Astrocyte (in vitro differentiated cells and primary cell): Measurements from ENCODE around the gene CENPC. TPM values are rescaled to one million over a fixed set of nuclear protein-coding genes. Genes with fewer than 3 reads are reported as not detected.
A peak's percentile ranks its signal among the peaks of the same experiment; 100 is the strongest.
"Not testable (repeated sequence)": the region's sequence is repeated elsewhere in the genome, so short reads cannot be mapped to it uniquely, and the experiment has no call there.

Source experiments
- DNase-seq: peaks from one replicate; pipeline ENCODE4 v3.0.0-alpha.2; 2010; ENCODE audit warnings: low read depth
- FAIRE-seq: peaks from 2 replicates; lab custom pipeline; 2011; peaks lifted over from hg19 to GRCh38; lab: Jason Lieb, UNC
- H2AFZ ChIP-seq: 2 replicates; pipeline ENCODE4 v1.6.0; 2012; ENCODE audit warnings: low read depth, low read length, inconsistent platforms
- H3K27ac ChIP-seq: 2 replicates; pipeline ENCODE4 v1.5.1; 2011; ENCODE audit warnings: low read depth, low read length, inconsistent platforms
- H3K27me3 ChIP-seq: 2 replicates; pipeline ENCODE4 v1.6.0; 2011; ENCODE audit warnings: low read length, inconsistent platforms; ENCODE audit not compliant: insufficient read depth
- H3K36me3 ChIP-seq: 2 replicates; pipeline ENCODE4 v1.5.1; 2011; ENCODE audit warnings: low read length, inconsistent platforms; ENCODE audit not compliant: insufficient read depth
- H3K4me1 ChIP-seq: 2 replicates; pipeline ENCODE4 v1.5.1; 2011; ENCODE audit warnings: low read length, inconsistent platforms; ENCODE audit not compliant: insufficient read depth
- H3K4me2 ChIP-seq: 2 replicates; pipeline ENCODE4 v1.6.0; 2012; ENCODE audit warnings: low read length, inconsistent platforms
- H3K4me3 ChIP-seq: 2 replicates; pipeline ENCODE4 v1.5.1; 2011; ENCODE audit warnings: low read depth, mild to moderate bottlenecking, low read length, inconsistent platforms; ENCODE audit not compliant: insufficient read depth
- H3K79me2 ChIP-seq: 2 replicates; pipeline ENCODE4 v1.6.0; 2012; ENCODE audit warnings: mild to moderate bottlenecking, low read length, inconsistent platforms; ENCODE audit not compliant: insufficient read depth
- H3K9ac ChIP-seq: 2 replicates; pipeline ENCODE4 v1.6.0; 2012; ENCODE audit warnings: mild to moderate bottlenecking, low read length, inconsistent platforms
- H3K9me3 ChIP-seq: 2 replicates; pipeline ENCODE4 v1.5.1; 2012; ENCODE audit warnings: low read depth, mild to moderate bottlenecking, low read length, inconsistent platforms; ENCODE audit not compliant: insufficient read depth
- H4K20me1 ChIP-seq: 2 replicates; pipeline ENCODE4 v1.6.0; 2012; ENCODE audit warnings: low read length, inconsistent platforms; ENCODE audit not compliant: insufficient read depth
- H3K27ac Mint-ChIP-seq: one replicate; pipeline ENCODE4 v1.8.0; 2021; ENCODE audit warnings: mild to moderate bottlenecking, mixed read lengths; ENCODE audit not compliant: unreplicated experiment
- H3K27me3 Mint-ChIP-seq: one replicate; pipeline ENCODE4 v1.8.0; 2021; ENCODE audit warnings: low read depth, mixed read lengths; ENCODE audit not compliant: unreplicated experiment
- H3K36me3 Mint-ChIP-seq: one replicate; pipeline ENCODE4 v1.8.0; 2021; ENCODE audit warnings: low read depth, mixed read lengths; ENCODE audit not compliant: unreplicated experiment
- H3K4me1 Mint-ChIP-seq: one replicate; pipeline ENCODE4 v1.8.0; 2021; ENCODE audit warnings: low read depth, mixed read lengths; ENCODE audit not compliant: unreplicated experiment
- H3K4me3 Mint-ChIP-seq: one replicate; pipeline ENCODE4 v1.8.0; 2021; ENCODE audit warnings: mild to moderate bottlenecking, moderate library complexity, mixed read lengths; ENCODE audit not compliant: unreplicated experiment
- H3K9me3 Mint-ChIP-seq: one replicate; pipeline ENCODE4 v1.8.0; 2021; ENCODE audit warnings: mild to moderate bottlenecking, mixed read lengths; ENCODE audit not compliant: unreplicated experiment
- CTCF ChIP-seq: IDR thresholded peaks from 2 replicates; pipeline ENCODE4 v1.5.1; 2011; ENCODE audit warnings: low read depth, mild to moderate bottlenecking, inconsistent platforms, low read length, moderate library complexity; ENCODE audit not compliant: insufficient read depth
- EZH2 ChIP-seq: IDR thresholded peaks from 2 replicates; pipeline ENCODE4 v1.6.1; 2012; ENCODE audit warnings: mild to moderate bottlenecking, low read length, inconsistent platforms; ENCODE audit not compliant: insufficient read depth
- total RNA-seq: library from RNA; stranded (reverse); gene quantifications from 2 replicates; pipeline ENCODE4 v1.2.1, GENCODE V29; 2021

CENPC gene
- total RNA-seq, 1 donor from 2014 or later: 13.4 TPM

DNA sequence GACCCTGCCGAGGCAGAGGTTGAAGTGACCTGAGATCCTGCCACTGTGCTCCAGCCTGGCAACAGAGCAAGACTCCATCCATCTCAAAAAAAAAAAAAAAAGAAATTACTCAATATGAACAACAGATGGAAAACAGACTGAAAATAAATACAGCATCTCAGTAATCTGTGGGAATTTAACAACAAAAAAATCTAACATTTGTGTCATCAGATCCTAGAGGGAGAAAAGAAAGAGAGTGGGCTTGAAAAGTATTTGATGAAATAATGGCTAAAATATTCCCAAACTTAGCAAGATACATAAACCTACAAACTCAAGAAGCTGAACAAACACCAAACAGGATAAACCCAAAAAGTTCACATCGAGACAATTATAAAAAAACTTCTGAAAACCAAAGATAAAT lies 84.7 kb downstream of the CENPC start:
- Mint-ChIP-seq H3K27ac (no peak overlapping the region), H3K4me3 (no peak overlapping the region)
- FAIRE-seq: no peak

DNA sequence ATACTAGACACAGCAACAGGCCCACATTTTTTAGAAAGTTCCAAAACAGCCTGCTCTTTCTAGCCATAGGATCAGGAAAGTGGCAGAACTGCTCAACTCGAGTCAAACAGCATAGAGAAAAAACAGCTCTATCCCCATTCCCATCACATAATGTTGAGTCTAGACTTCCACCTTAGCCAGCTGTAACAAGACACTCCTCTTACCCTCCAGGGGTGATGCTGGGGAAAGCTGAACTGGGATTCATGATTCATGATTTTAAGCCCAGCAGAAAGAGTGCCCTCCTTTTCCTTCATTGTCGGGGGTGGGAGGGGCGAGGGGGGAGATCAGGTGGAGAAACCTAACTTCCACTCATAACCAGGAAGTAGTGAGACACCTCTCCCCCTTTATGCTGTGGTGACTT lies 86.1 kb downstream of the CENPC start:
- Histone ChIP-seq H3K4me3 (no peak overlapping the region), H2AFZ (no peak overlapping the region), H3K79me2 (no peaks in the 10 kb centered on the region), H3K4me1 (no peaks in the 10 kb centered on the region), H3K27ac (no peak overlapping the region), H3K27me3 (no peaks in the 10 kb centered on the region), H4K20me1 (no peaks in the 10 kb centered on the region), H3K36me3 (no peaks in the 10 kb centered on the region), H3K4me2 (no peak overlapping the region), H3K9ac (no peak overlapping the region), H3K9me3 (no peaks in the 10 kb centered on the region)
- H3K9me3 Mint-ChIP-seq: no peaks in the 10 kb centered on the region
- no peak for FAIRE-seq
- H3K4me3 Mint-ChIP-seq: no peak overlapping the region
- H3K36me3 Mint-ChIP-seq: no peaks in the 10 kb centered on the region
- no peak for TF ChIP-seq CTCF
- TF ChIP-seq EZH2: no peak
- H3K27ac Mint-ChIP-seq: no peak overlapping the region
- peaks cover 5% of the 10 kb centered on the region for H3K4me1 Mint-ChIP-seq
- DNase-seq: no peak
- H3K27me3 Mint-ChIP-seq: no peaks in the 10 kb centered on the region

More for the DNA sequence above, 84.7 kb downstream of the CENPC start:
- no peaks in the 10 kb centered on the region for H4K20me1 ChIP-seq
- no peak overlapping the region for H3K27ac ChIP-seq
- H3K9me3 Mint-ChIP-seq: no peaks in the 10 kb centered on the region
- no peak overlapping the region for H3K9ac ChIP-seq
- peaks cover 2% of the 10 kb centered on the region for H3K36me3 Mint-ChIP-seq
- H3K4me1 Mint-ChIP-seq: peaks cover 13% of the 10 kb centered on the region
- no peaks in the 10 kb centered on the region for H3K4me1 ChIP-seq
- no peaks in the 10 kb centered on the region for H3K27me3 ChIP-seq
- no peak overlapping the region for H2AFZ ChIP-seq
- H3K9me3 ChIP-seq: no peaks in the 10 kb centered on the region
- no peak overlapping the region for H3K4me2 ChIP-seq
- no peak for DNase-seq
- H3K79me2 ChIP-seq: no peaks in the 10 kb centered on the region
- no peak overlapping the region for H3K4me3 ChIP-seq
- H3K36me3 ChIP-seq: no peaks in the 10 kb centered on the region
- no peak for TF ChIP-seq EZH2
- TF ChIP-seq CTCF: no peak
- no peaks in the 10 kb centered on the region for H3K27me3 Mint-ChIP-seq

DNA sequence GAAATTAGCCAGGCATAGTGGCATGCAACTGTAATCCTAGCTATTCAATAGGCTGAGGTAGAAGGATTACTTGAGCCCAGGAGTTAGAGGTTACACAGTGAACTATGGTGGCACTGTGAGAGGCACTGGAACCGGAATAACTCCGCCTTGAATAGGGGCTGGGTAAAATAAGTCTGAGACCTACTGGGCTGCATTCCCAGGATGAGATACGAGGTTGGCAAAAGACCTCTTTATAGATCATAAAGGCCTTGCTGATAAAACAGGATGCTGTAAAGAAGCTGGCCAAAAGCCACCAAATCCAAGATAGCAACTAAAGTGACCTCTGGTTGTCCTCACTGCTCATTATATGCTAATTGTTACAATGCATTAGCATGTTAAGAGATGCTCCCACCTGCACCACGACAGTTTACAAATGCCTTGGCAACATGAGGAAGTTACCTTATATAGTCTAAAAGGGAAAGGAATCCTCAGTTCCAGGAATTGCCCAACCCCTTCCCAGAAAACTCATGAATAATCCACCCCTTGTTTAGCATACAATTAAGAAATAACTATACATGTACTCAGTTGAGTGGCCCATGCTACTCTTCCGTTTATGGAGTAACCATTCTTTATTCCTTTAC lies 88.6 kb downstream of the CENPC start:
- no peak overlapping the region for H3K4me3 Mint-ChIP-seq
- no peaks in the 10 kb centered on the region for H3K9me3 Mint-ChIP-seq
- Histone ChIP-seq H3K27ac (no peak overlapping the region), H3K27me3 (no peaks in the 10 kb centered on the region), H3K4me1 (no peaks in the 10 kb centered on the region), H3K9me3 (no peaks in the 10 kb centered on the region), H3K4me3 (no peak overlapping the region), H3K79me2 (no peaks in the 10 kb centered on the region), H3K4me2 (no peak overlapping the region), H4K20me1 (no peaks in the 10 kb centered on the region), H2AFZ (no peak overlapping the region), H3K36me3 (no peaks in the 10 kb centered on the region), H3K9ac (no peak overlapping the region)
- H3K4me1 Mint-ChIP-seq: peaks cover 10% of the 10 kb centered on the region
- TF ChIP-seq CTCF (no peak), EZH2 (no peak)
- peaks cover 2% of the 10 kb centered on the region for H3K36me3 Mint-ChIP-seq
- no peak overlapping the region for H3K27ac Mint-ChIP-seq
- FAIRE-seq (peak; percentile 32), DNase-seq (no peak)
- no peaks in the 10 kb centered on the region for H3K27me3 Mint-ChIP-seq

GRCh38 chr4:67452846-67453205 lies 92.5 kb downstream of the CENPC start:
- FAIRE-seq, H3K27ac ChIP-seq, H3K27me3 Mint-ChIP-seq, H4K20me1 ChIP-seq, H3K4me3 Mint-ChIP-seq, H2AFZ ChIP-seq, H3K9ac ChIP-seq, H3K9me3 ChIP-seq, H3K79me2 ChIP-seq, H3K4me3 ChIP-seq, H3K4me1 ChIP-seq, H3K9me3 Mint-ChIP-seq, H3K36me3 ChIP-seq, H3K36me3 Mint-ChIP-seq, H3K27me3 ChIP-seq, DNase-seq, H3K4me1 Mint-ChIP-seq, H3K4me2 ChIP-seq, H3K27ac Mint-ChIP-seq: not testable (repeated sequence)
